Trophoblast cell (in vitro differentiated cells and primary cell): ENCODE results near the gene TSPAN5.

Experiments
- DNase-seq, 2 donors: peaks; one replicate each; pipeline ENCODE4 v3.0.0-alpha.2; 2016
- H2AFZ ChIP-seq: 2 replicates; pipeline ENCODE4 v1.6.1; 2013; ENCODE audit warnings: low read length, moderate library complexity, mild to moderate bottlenecking; ENCODE audit not compliant: insufficient read depth, poor library complexity
- H2AK5ac ChIP-seq: 2 replicates; pipeline ENCODE4 v1.6.1; 2013; ENCODE audit warnings: mild to moderate bottlenecking, low read length
- H2BK120ac ChIP-seq: 2 replicates; pipeline ENCODE4 v1.6.1; 2013; ENCODE audit warnings: low read length, mild to moderate bottlenecking, moderate library complexity; ENCODE audit not compliant: insufficient read depth, poor library complexity
- H2BK12ac ChIP-seq: 2 replicates; pipeline ENCODE4 v1.6.1; 2013; ENCODE audit warnings: mild to moderate bottlenecking, low read length, moderate library complexity
- H2BK5ac ChIP-seq: 2 replicates; pipeline ENCODE4 v1.6.1; 2013; ENCODE audit warnings: low read length, low read depth, moderate library complexity, mild to moderate bottlenecking; ENCODE audit not compliant: poor library complexity
- H3K14ac ChIP-seq: 2 replicates; pipeline ENCODE4 v1.6.1; 2013; ENCODE audit warnings: mild to moderate bottlenecking, low read length
- H3K18ac ChIP-seq: 2 replicates; pipeline ENCODE4 v1.6.1; 2013; ENCODE audit warnings: mild to moderate bottlenecking, low read length
- H3K23ac ChIP-seq: 2 replicates; pipeline ENCODE4 v1.6.1; 2013; ENCODE audit warnings: low read length
- H3K27ac ChIP-seq: 2 replicates; pipeline ENCODE4 v1.5.1; 2013; ENCODE audit warnings: low read depth, mild to moderate bottlenecking, inconsistent platforms, low read length, moderate library complexity
- H3K27me3 ChIP-seq: 2 replicates; pipeline ENCODE4 v1.6.1; 2013; ENCODE audit warnings: inconsistent platforms, mild to moderate bottlenecking, low read length, moderate library complexity; ENCODE audit not compliant: insufficient read depth
- H3K36me3 ChIP-seq, 2 experiments: 1 replicate in 1 of 2; 2 replicates in 1 of 2; pipeline ENCODE4 v1.6.1; 2013; ENCODE audit warnings: low read length in 2 of 2, mild to moderate bottlenecking in 2 of 2, moderate library complexity in 1 of 2; ENCODE audit not compliant: insufficient read depth in 2 of 2, control insufficient read depth in 1 of 2
- H3K4ac ChIP-seq: 2 replicates; pipeline ENCODE4 v1.6.1; 2013; ENCODE audit warnings: low read depth, mild to moderate bottlenecking, low read length, moderate library complexity
- H3K4me1 ChIP-seq, 2 experiments: 1 replicate in 1 of 2; 2 replicates in 1 of 2; pipeline ENCODE4 v1.6.1; 2013; ENCODE audit warnings: low read length in 2 of 2, mild to moderate bottlenecking in 2 of 2, moderate library complexity in 1 of 2; ENCODE audit not compliant: insufficient read depth in 2 of 2, control insufficient read depth in 1 of 2
- H3K4me2 ChIP-seq: 2 replicates; pipeline ENCODE4 v1.6.1; 2013; ENCODE audit warnings: inconsistent platforms, mild to moderate bottlenecking, low read length, moderate library complexity
- H3K4me3 ChIP-seq: 2 replicates; pipeline ENCODE4 v1.5.1; 2013; ENCODE audit warnings: mild to moderate bottlenecking, low read depth, low read length, inconsistent platforms
- H3K79me1 ChIP-seq: one replicate; pipeline ENCODE4 v1.6.1; 2013; ENCODE audit warnings: low read length
- H3K79me2 ChIP-seq: 2 replicates; pipeline ENCODE4 v1.6.1; 2013; ENCODE audit warnings: low read length, mild to moderate bottlenecking; ENCODE audit not compliant: control insufficient read depth, insufficient read depth, poor library complexity
- H3K9ac ChIP-seq: 2 replicates; pipeline ENCODE4 v1.6.1; 2013; ENCODE audit warnings: mild to moderate bottlenecking, low read length
- H3K9me3 ChIP-seq: 2 replicates; pipeline ENCODE4 v1.6.1; 2013; ENCODE audit warnings: low read depth, mild to moderate bottlenecking, control low read depth, inconsistent platforms, low read length; ENCODE audit not compliant: insufficient read depth
- H4K12ac ChIP-seq: 2 replicates; pipeline ENCODE4 v1.6.1; 2013; ENCODE audit warnings: low read depth, mild to moderate bottlenecking, low read length, moderate library complexity
- H4K8ac ChIP-seq: 2 replicates; pipeline ENCODE4 v1.6.1; 2013; ENCODE audit warnings: low read depth, mild to moderate bottlenecking, low read length, moderate library complexity
- H4K91ac ChIP-seq: one replicate; pipeline ENCODE4 v1.6.1; 2013; ENCODE audit warnings: low read depth, mild to moderate bottlenecking, low read length, moderate library complexity
- WGBS: extraction: QIAGEN DNeasy Blood & Tissue Kit; methylation state at CpG from one replicate; pipeline ENCODE4 v1.1.7; 2013; ENCODE audit warnings: missing lambda C conversion rate; ENCODE audit not compliant: insufficient read length, insufficient coverage; ENCODE audit errors: extremely low coverage; 5-methylcytosine and 5-hydroxymethylcytosine counted together

Gene TSPAN5

GRCh38 chr4:98556451-98556850, 102.0 kb downstream of the TSPAN5 start:
- no peak overlapping the region for H3K4me2 ChIP-seq
- no peaks in the 10 kb centered on the region for H3K9me3 ChIP-seq
- H3K14ac ChIP-seq = no peak overlapping the region
- H3K4me1 ChIP-seq = no peaks in the 10 kb centered on the region
- no peak overlapping the region for H2BK120ac ChIP-seq
- no peak overlapping the region for H3K4me3 ChIP-seq
- H4K91ac ChIP-seq = no peak overlapping the region
- H3K79me2 ChIP-seq = no peaks in the 10 kb centered on the region
- H4K12ac ChIP-seq = no peak overlapping the region
- DNase-seq = no peak
- WGBS = no CpG with 5 or more reads among the region's 2 CpGs
- H2AFZ ChIP-seq = no peak overlapping the region
- H3K23ac ChIP-seq = no peak overlapping the region
- no peak overlapping the region for H3K4ac ChIP-seq
- H3K9ac ChIP-seq = no peak overlapping the region
- no peak overlapping the region for H2BK12ac ChIP-seq
- no peak overlapping the region for H2BK5ac ChIP-seq
- H3K79me1 ChIP-seq = no peaks in the 10 kb centered on the region
- no peaks in the 10 kb centered on the region for H3K27me3 ChIP-seq
- no peak overlapping the region for H3K18ac ChIP-seq
- H3K27ac ChIP-seq = no peak overlapping the region
- H2AK5ac ChIP-seq = no peak overlapping the region
- no peaks in the 10 kb centered on the region for H3K36me3 ChIP-seq
- H4K8ac ChIP-seq = no peak overlapping the region

- no peak overlapping the region for H3K23ac ChIP-seq
- peak overlapping the region; percentile 30 for H3K4me3 ChIP-seq
- H3K18ac ChIP-seq = no peak overlapping the region
- no CpG with 5 or more reads among the region's 10 CpGs for WGBS
- no peaks in the 10 kb centered on the region for H3K27me3 ChIP-seq
- H3K79me1 ChIP-seq = no peaks in the 10 kb centered on the region
- no peak overlapping the region for H3K4ac ChIP-seq
- H3K36me3 ChIP-seq = no peaks in the 10 kb centered on the region
- H3K14ac ChIP-seq = no peak overlapping the region
- H3K4me1 ChIP-seq = no peaks in the 10 kb centered on the region
- H3K9ac ChIP-seq = no peak overlapping the region
- no peak overlapping the region for H2AK5ac ChIP-seq
- no peak overlapping the region for H2BK5ac ChIP-seq
- H4K91ac ChIP-seq = no peak overlapping the region
- no peak overlapping the region for H2BK12ac ChIP-seq
- H3K27ac ChIP-seq = no peak overlapping the region
- H4K12ac ChIP-seq = no peak overlapping the region
- no peaks in the 10 kb centered on the region for H3K79me2 ChIP-seq
- H2AFZ ChIP-seq = no peak overlapping the region
- no peak overlapping the region for H3K4me2 ChIP-seq
- no peak for DNase-seq
- H3K9me3 ChIP-seq = no peaks in the 10 kb centered on the region
- H2BK120ac ChIP-seq = no peak overlapping the region
- no peak overlapping the region for H4K8ac ChIP-seq
Measured at GRCh38 chr4:98555798-98556445, 102.5 kb downstream of the TSPAN5 start.

GRCh38 chr4:98546910-98547594, 111.4 kb downstream of the TSPAN5 start:
- H4K8ac ChIP-seq = no peak overlapping the region
- no peak overlapping the region for H4K91ac ChIP-seq
- no peak overlapping the region for H3K4me2 ChIP-seq
- no peaks in the 10 kb centered on the region for H3K4me1 ChIP-seq
- peaks cover 2% of the 10 kb centered on the region for H3K79me2 ChIP-seq
- no CpG with 5 or more reads among the region's 17 CpGs for WGBS
- H4K12ac ChIP-seq = no peak overlapping the region
- no peak overlapping the region for H2BK120ac ChIP-seq
- no peak overlapping the region for H2AFZ ChIP-seq
- no peak overlapping the region for H2AK5ac ChIP-seq
- no peaks in the 10 kb centered on the region for H3K9me3 ChIP-seq
- H3K27me3 ChIP-seq = no peaks in the 10 kb centered on the region
- H3K4ac ChIP-seq = no peak overlapping the region
- no peak overlapping the region for H3K4me3 ChIP-seq
- no peak overlapping the region for H3K23ac ChIP-seq
- H3K79me1 ChIP-seq = no peaks in the 10 kb centered on the region
- H2BK12ac ChIP-seq = no peak overlapping the region
- H3K18ac ChIP-seq = no peak overlapping the region
- H2BK5ac ChIP-seq = no peak overlapping the region
- no peaks in the 10 kb centered on the region for H3K36me3 ChIP-seq
- no peak for DNase-seq
- no peak overlapping the region for H3K14ac ChIP-seq
- no peak overlapping the region for H3K9ac ChIP-seq
- no peak overlapping the region for H3K27ac ChIP-seq

GRCh38 chr4:98544818-98545414, 113.5 kb downstream of the TSPAN5 start:
- no peak overlapping the region for H3K14ac ChIP-seq

More at GRCh38 chr4:98544818-98545414, 113.5 kb downstream of the TSPAN5 start:
- H4K8ac ChIP-seq = no peak overlapping the region
- H3K9me3 ChIP-seq = no peaks in the 10 kb centered on the region
- no peak overlapping the region for H3K4ac ChIP-seq
- no peak overlapping the region for H3K4me3 ChIP-seq
- H3K27me3 ChIP-seq = no peaks in the 10 kb centered on the region
- H2AFZ ChIP-seq = no peak overlapping the region
- DNase-seq = no peak
- no peak overlapping the region for H3K27ac ChIP-seq
- no peaks in the 10 kb centered on the region for H3K4me1 ChIP-seq
- H3K9ac ChIP-seq = no peak overlapping the region
- no peak overlapping the region for H2BK5ac ChIP-seq
- WGBS = no CpG with 5 or more reads among the region's 3 CpGs
- no peak overlapping the region for H3K18ac ChIP-seq
- H3K79me1 ChIP-seq = no peaks in the 10 kb centered on the region
- no peak overlapping the region for H2BK120ac ChIP-seq
- no peak overlapping the region for H2BK12ac ChIP-seq
- no peak overlapping the region for H3K23ac ChIP-seq
- H2AK5ac ChIP-seq = no peak overlapping the region
- H3K4me2 ChIP-seq = no peak overlapping the region
- no peak overlapping the region for H4K12ac ChIP-seq
- no peak overlapping the region for H4K91ac ChIP-seq
- peaks cover 2% of the 10 kb centered on the region for H3K79me2 ChIP-seq
- H3K36me3 ChIP-seq = no peaks in the 10 kb centered on the region
